Heart right ventricle (tissue), 16 donors: ENCODE data around the gene UBE2D4. TPM values are rescaled to one million over a fixed set of nuclear protein-coding genes. Genes with fewer than 3 reads are reported as not detected.
"Not testable (repeated sequence)": the region's sequence is repeated elsewhere in the genome, so short reads cannot be mapped to it uniquely, and the experiment has no call there.

Source experiments
- ATAC-seq, 8 donors: fragments of 200-7000 bp; cut with Tn5 transposase; one replicate each; pipeline ENCODE4 v1.9.1; 2020; ENCODE audit warnings: mild to moderate bottlenecking in 8 of 8, moderate library complexity in 8 of 8, moderate number of reproducible peaks in 1 of 8
- DNase-seq, 2 donors: peaks; one replicate each; pipeline ENCODE4 v3.0.0-alpha.2; 2020
- H3K27ac ChIP-seq, 10 donors: fragments of 200-600 bp; sonication (generic) in 2 of 10; one replicate each; pipeline versions ENCODE4 v1.5.0 to v1.8.0; 2020 to 2022; ENCODE audit warnings: mild to moderate bottlenecking in 3 of 10
- H3K27me3 ChIP-seq, 7 donors: fragments of 200-600 bp; one replicate each; pipeline ENCODE4 v1.8.0; 2021 to 2022; ENCODE audit warnings: mild to moderate bottlenecking in 2 of 7
- H3K36me3 ChIP-seq, 9 donors: fragments of 200-600 bp; sonication (generic) in 1 of 9; one replicate each; pipeline versions ENCODE4 v1.5.0 to v1.8.0; 2020 to 2022; ENCODE audit warnings: mild to moderate bottlenecking in 2 of 9
- H3K4me1 ChIP-seq, 9 donors: fragments of 200-600 bp; sonication (generic) in 1 of 9; one replicate each; pipeline versions ENCODE4 v1.5.0 to v1.8.0; 2020 to 2022; ENCODE audit warnings: mild to moderate bottlenecking in 4 of 9
- H3K4me3 ChIP-seq, 10 donors: fragments of 200-600 bp; sonication (generic) in 2 of 10; one replicate each; pipeline versions ENCODE4 v1.5.0 to v1.8.0; 2020 to 2022; ENCODE audit warnings: mild to moderate bottlenecking in 7 of 10, moderate library complexity in 2 of 10
- H3K9me3 ChIP-seq, 11 donors: fragments of 200-600 bp in 10 of 11; sonication (generic) in 2 of 11; one replicate each; pipeline versions ENCODE4 v1.5.0 to v1.8.0; 2013 to 2022; ENCODE audit warnings: mild to moderate bottlenecking in 2 of 11, control low read depth in 1 of 11, moderate library complexity in 1 of 11
- WGBS, 2 donors: extraction: QIAGEN DNeasy Blood & Tissue Kit; methylation state at CpG; one replicate each; pipeline ENCODE4 v1.1.7; 2013; ENCODE audit warnings: inconsistent platforms in 1 of 2; 5-methylcytosine and 5-hydroxymethylcytosine counted together
- intact Hi-C, 10 donors: fragments of 100-400 bp; cut with DNase I; formaldehyde crosslinking; loops; one replicate each; pipeline versions ENCODE4 v1.11.1 to v1.14.2; 2022
- polyA plus RNA-seq, 2 donors: library from polyadenylated mRNA; stranded (reverse); fragments of 200-250 nt; gene quantifications; one replicate each; pipeline ENCODE4 v1.2.3, GENCODE V29; 2013
- total RNA-seq, 10 donors: library from RNA; stranded (reverse); fragmentation: NEBNext Ultra II Directional in 3 of 10; extraction: Animal tissue kit (Norgen Biotek cat#: 25700) in 3 of 10; gene quantifications; one replicate each; pipeline versions ENCODE4 v1.2.1 to v1.2.4, GENCODE V29; 2021 to 2023
- TF ChIP-seq, protein P1 (sequence below), 9 donors: fragments of 200-600 bp; sonication (generic) in 2 of 9; IDR thresholded peaks; one replicate each; pipeline versions ENCODE4 v1.5.0 to v1.8.0; 2021 to 2022; ENCODE audit warnings: antibody characterized with exemption in 9 of 9, mild to moderate bottlenecking in 5 of 9, moderate library complexity in 1 of 9
- donor health status: Arrhythmogenic right ventricular cardiomyopathy.
- donor health status: ischemic (EF 13 %, LVEDD 7.1; RV severe dilation, severe dysfunction).
- donor health status: healthy with polysubstance abuse.
- donor health status: DM: no; HTN: yes; CAD: no.
- donor health status: DM: no; HTN: no; CAD: no.
- donor health status: ischemic (EF 25% LVEDD 6.9; RV normal size, moderate dysfunction).
- donor health status: ischemic (EF 25% LVEDD 5.7; RV mildly dilated, moderate dysfunction).
- donor health status: healthy.
- donor health status: DM: yes; HTN: yes; CAD: no.
- donor health status: Ischemic cardiomyopathy.
- donor health status: ischemic (EF 35%, LVEDD 5.7; RV mildly dilated, moderate dysfunction).
- donor health status: nonischemic (EF 11% LVEDD 7.7; RV severe dilation, severe dysfunction).
- donor health status: DM: yes; HTN: yes; CAD: no.
- donor health status: PGD.
- donor health status: ischemic (EF 29% LVEDD 5.4; RV normal size, mild dysfunction).
- donor health status: nonischemic (EF 23%, LVEDD 6.1; RV moderate dilation, normal function).

The UBE2D4 gene
- total and polyA plus RNA-seq, 12 donors, result 26.2 to 56.1 (median 41.7) TPM

DNA sequence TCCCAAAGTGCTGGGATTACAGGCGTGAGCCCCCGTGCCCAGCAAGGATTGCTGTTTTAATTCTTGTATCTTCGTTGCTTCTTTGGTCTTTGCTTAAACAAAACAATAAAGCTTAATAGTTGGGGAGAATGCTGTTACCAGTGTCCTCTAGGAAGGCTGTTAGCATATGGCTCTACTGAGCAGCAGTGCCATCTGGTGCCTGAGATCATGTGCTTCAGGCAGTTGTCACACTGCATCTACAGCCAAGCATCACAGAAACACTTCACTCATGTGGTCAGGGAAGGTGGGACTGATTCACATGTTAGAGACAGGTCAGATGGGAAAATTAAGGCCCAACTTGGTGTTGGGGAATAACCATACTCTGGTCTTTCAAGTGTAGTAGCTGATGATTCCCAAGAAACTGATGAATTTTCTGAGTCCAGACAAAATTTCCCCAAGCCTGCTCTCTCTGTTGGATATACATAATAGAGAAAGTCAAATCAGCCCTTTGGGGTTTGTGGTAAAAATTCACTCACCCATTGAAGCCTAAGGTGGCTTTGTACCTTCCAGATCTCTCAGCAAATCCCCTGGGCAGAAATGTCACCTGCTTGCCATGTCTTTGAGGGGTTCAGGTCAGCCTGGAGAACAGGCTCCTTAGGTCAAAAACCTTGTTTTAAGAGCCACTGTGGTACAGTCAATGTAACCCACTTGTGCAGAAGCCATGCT lies 28.4 kb downstream of the UBE2D4 start:
- Histone ChIP-seq H3K4me3 (no peak overlapping the region), H3K4me1 (no peaks in the 10 kb centered on the region), H3K27me3 (no peaks in the 10 kb centered on the region), H3K9me3 (no peaks in the 10 kb centered on the region), H3K27ac (no peak overlapping the region), H3K36me3 (peaks cover 0 to 71% (median 22%) of the 10 kb centered on the region in 9 donors)
- ATAC-seq, result peak in 7 of 8 donors; percentile 53 to 81 (median 72)
- WGBS, 2 donors, result 67 to 68% methylated on average over 3 of the region's 3 CpGs
- intact Hi-C loops, result no loop called here
- TF ChIP-seq, protein P1, sequence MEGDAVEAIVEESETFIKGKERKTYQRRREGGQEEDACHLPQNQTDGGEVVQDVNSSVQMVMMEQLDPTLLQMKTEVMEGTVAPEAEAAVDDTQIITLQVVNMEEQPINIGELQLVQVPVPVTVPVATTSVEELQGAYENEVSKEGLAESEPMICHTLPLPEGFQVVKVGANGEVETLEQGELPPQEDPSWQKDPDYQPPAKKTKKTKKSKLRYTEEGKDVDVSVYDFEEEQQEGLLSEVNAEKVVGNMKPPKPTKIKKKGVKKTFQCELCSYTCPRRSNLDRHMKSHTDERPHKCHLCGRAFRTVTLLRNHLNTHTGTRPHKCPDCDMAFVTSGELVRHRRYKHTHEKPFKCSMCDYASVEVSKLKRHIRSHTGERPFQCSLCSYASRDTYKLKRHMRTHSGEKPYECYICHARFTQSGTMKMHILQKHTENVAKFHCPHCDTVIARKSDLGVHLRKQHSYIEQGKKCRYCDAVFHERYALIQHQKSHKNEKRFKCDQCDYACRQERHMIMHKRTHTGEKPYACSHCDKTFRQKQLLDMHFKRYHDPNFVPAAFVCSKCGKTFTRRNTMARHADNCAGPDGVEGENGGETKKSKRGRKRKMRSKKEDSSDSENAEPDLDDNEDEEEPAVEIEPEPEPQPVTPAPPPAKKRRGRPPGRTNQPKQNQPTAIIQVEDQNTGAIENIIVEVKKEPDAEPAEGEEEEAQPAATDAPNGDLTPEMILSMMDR (IDR thresholded peaks at IDR 0.05), result peak in 7 of 9 donors; percentile 20 to 56 (median 37)
- DNase-seq, result peak in 1 of 2 donors; percentile 25

DNA sequence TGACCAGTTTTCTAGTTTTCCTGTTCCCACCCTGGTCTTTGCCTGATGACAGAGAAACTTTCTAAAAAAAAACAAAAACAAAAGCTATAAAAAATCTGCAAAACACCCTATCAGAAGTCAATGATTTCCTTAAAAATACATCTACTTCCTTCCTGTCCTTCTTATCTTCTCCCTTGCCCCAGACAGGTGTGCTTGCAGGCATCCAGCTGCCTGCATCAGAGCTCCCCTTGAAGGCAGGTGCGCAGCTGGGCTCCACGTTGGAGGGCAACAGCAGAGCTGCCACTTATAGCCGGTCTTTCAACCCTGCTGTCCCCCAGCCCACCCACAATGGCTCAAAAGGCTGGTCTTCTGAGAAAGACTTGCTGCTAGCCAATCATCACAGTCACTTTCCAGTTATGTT lies 29.8 kb downstream of the UBE2D4 start:
- Histone ChIP-seq H3K4me1 (no peaks in the 10 kb centered on the region), H3K27me3 (no peaks in the 10 kb centered on the region), H3K36me3 (peaks cover 0 to 67% (median 12%) of the 10 kb centered on the region in 9 donors), H3K9me3 (no peaks in the 10 kb centered on the region), H3K4me3 (no peak overlapping the region), H3K27ac (no peak overlapping the region)
- ATAC-seq, result no peak
- no peak for DNase-seq
- 66 to 73% methylated on average over 3 of the region's 3 CpGs for WGBS, 2 donors
- TF ChIP-seq, protein P1 (IDR thresholded peaks at IDR 0.05), result no peak
- intact Hi-C loops, result no loop called here

DNA sequence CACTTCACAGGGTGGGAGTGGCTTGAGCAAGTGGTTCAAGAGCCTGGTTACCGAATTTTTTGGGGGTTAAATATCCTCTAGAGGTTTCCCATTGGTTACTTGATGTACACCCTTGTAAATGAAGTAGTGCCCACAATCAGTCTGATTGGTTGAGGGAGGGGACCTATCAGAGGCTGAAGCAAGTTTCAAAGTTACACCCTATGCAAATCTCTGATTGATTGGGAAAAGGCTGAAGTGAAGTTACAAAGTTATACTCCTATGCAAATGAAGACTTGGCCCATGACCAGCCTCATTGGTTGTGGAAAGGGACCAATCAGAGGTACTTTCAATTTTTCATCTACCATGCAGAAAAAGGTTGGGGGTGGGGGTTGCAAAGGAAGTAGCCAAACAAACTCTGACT lies 34.7 kb downstream of the UBE2D4 start:
- DNase-seq (no peak), ATAC-seq (no peak)
- TF ChIP-seq, protein P1 (IDR thresholded peaks at IDR 0.05), result no peak
- Histone ChIP-seq H3K27ac (no peak overlapping the region), H3K9me3 (no peaks in the 10 kb centered on the region), H3K4me3 (no peak overlapping the region), H3K36me3 (peaks cover 0 to 38% (median 0%) of the 10 kb centered on the region in 9 donors), H3K27me3 (no peaks in the 10 kb centered on the region), H3K4me1 (no peaks in the 10 kb centered on the region)
- 37 to 43% methylated on average over 1 of the region's 1 CpG for WGBS, 2 donors
- intact Hi-C loops, result no loop called here

DNA sequence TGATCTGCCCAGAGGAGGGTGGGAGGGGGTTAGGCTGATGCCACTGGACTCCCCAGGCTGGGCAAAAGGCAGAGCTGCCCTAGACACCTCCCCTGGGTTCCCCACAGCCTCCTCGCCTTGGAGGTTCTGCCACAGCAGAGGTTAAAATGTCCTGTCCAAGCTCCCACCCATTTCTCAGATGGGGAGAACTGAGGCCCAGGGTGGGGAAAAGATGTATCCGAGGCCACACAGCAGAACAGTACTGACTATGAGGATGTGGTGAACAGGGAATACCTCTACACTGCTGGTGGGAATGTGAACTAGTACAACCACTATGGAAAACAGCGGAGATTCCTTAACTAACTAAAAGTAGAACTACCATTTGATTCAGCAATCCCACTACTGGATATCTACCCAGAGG lies 40.2 kb downstream of the UBE2D4 start:
- ATAC-seq, intact Hi-C loops, H3K4me3 ChIP-seq, H3K4me1 ChIP-seq, H3K27ac ChIP-seq, H3K9me3 ChIP-seq, H3K27me3 ChIP-seq, DNase-seq: not testable (repeated sequence)
- WGBS, 2 donors, result 95 to 98% methylated on average over 3 of the region's 3 CpGs
- H3K36me3 ChIP-seq, result peaks cover 0 to 16% (median 0%) of the 10 kb centered on the region in 9 donors

DNA sequence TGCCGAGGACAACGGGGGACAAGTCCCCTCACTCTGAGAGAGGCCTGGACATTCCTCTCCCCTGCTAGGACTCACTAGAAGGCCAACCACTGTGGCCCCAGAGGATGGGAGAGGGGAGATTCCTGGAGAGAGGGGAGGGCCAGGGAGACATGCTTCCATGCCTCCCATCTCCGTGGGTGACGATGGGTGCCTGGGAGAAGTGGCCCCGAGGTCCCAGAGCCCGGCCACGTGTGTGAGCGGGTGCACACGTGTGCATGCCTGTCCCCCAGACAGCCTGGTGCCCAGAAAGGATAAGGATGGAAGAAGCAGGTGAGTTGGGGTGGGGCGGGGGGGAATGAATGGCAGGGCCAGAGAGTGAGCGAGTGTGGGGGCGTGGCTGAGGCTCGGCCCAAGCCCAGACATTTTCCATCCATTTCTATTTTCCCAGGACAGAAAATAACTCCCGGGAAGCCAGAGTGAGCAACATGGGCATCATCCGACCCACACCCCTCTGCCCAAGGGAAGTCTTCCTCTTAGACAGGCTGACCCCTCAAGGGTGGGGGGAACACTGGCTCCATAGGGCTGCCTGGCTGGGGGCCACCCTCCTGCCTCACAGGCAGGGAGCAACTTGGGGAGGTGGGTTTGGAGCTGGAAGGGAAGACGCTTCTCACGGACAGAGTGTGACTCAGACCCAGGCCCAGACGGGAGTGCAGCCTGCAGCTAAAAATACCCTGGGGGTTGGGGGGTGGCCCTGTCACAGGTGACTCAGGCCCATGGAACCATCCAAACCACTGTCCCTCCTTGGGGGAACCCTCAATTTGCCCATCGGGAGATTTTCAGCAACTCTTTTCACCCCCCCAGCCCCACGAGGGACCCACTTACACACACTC lies 42.2 kb downstream of the UBE2D4 start:
- 72 to 87% methylated on average over 10 to 17 of the region's 20 CpGs for WGBS, 2 donors
- H3K36me3 ChIP-seq, intact Hi-C loops, H3K4me3 ChIP-seq, H3K27me3 ChIP-seq, DNase-seq, H3K9me3 ChIP-seq, H3K27ac ChIP-seq, H3K4me1 ChIP-seq: not testable (repeated sequence)
- ATAC-seq, result peak in 7 of 8 donors; percentile 12 to 63 (median 24)

DNA sequence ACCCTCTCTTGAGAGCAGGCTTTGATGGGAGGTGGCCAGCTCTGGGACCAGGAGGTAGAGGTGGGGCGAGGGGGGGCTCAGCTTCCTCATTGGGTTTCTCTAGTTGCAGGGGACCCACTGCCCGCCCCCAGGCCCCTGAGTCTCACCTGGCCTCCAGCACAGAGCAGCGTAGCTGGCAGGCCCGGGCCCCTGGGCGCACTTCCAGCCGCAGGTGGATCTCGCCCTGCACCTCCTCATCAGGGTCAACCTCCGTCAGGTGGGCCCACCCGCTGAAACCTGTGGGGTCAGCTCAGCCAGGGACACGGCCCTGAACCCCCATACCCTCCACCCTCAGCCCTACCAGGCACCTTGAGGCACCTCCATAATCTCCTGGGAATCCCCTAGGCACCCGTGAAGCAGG lies 43.4 kb downstream of the UBE2D4 start:
- 97% methylated on average over 6 to 10 of the region's 11 CpGs for WGBS, 2 donors
- H3K36me3 ChIP-seq, DNase-seq, H3K4me3 ChIP-seq, ATAC-seq, H3K9me3 ChIP-seq, intact Hi-C loops, H3K4me1 ChIP-seq, H3K27ac ChIP-seq, H3K27me3 ChIP-seq: not testable (repeated sequence)

DNA sequence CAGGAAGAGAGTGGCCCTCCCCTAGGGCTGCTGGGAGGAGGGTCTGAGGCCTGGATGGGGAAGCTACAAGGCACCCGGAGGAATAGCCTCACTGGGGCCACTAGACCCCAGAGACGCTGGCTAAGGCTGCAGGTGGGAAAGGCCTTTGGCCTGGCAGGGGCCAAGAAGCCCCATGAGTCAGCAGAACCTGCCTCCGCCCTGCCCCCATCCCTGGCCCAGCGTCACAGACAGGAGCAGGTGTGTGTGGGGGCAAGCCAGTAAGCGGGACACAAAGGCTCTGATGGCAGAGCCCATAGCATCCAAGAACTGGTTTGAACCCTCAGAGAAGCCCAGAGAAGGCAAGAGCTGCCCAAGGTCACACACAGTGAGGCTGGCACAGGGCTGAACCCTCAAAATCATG lies 44.5 kb downstream of the UBE2D4 start:
- H3K27ac ChIP-seq, H3K9me3 ChIP-seq, DNase-seq, H3K27me3 ChIP-seq, H3K4me3 ChIP-seq, ATAC-seq, H3K36me3 ChIP-seq, H3K4me1 ChIP-seq, intact Hi-C loops: not testable (repeated sequence)
- WGBS, 2 donors, result 94 to 98% methylated on average over 3 of the region's 5 CpGs

DNA sequence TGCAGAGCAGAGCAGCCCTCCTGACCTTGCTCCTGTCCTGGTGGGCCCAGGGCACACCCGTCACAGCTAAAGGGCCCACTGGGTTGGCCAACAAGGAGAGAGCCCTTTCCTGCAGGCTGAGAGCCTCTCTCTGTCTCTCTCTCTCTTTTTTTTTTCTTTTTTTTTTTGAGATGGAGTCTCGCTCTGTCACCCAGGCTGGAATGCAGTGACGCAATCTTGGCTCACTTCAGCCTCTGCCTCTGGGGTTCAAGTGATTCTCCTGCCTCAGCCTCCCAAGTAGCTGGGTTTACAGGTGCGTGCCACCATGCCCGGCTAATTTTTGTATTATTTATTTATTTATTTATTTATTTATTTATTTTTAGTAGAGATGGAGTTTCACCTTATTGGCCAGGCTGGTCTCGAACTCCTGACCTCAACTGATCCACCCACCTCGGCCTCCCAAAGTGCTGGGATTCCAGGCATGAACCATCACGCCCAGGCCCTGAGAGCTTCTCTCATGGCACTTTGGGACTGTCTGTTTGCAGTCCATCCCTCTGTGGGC lies 47.9 kb downstream of the UBE2D4 start:
- not testable (repeated sequence) for ATAC-seq, DNase-seq
- 80 to 89% methylated on average over 6 to 7 of the region's 8 CpGs for WGBS, 2 donors

More for the DNA sequence above, 47.9 kb downstream of the UBE2D4 start:
- H3K9me3 ChIP-seq, H3K27me3 ChIP-seq, H3K36me3 ChIP-seq, H3K4me1 ChIP-seq, H3K4me3 ChIP-seq, intact Hi-C loops, H3K27ac ChIP-seq: not testable (repeated sequence)
